Measurements from ENCODE around the gene SLC8A1.

- TF ChIP-seq CTCF (conservative IDR thresholded peaks at IDR 0.05 in 1 of 2, IDR thresholded peaks at IDR 0.05 in 1 of 2; ENCODE audit: low read depth in 1 of 2, low read length in 2 of 2) (no peak), EZH2 (IDR thresholded peaks at IDR 0.05; ENCODE audit: low read length, missing control alignments) (no peak)
Measured at GRCh38 chr2:40304340-40304739, 147.6 kb downstream of the SLC8A1 start.
